Measurements from ENCODE around the gene CLMN. TPM values are rescaled to one million over a fixed set of nuclear protein-coding genes. Genes with fewer than 3 reads are reported as not detected.

Gene CLMN
- total RNA-seq, 1 donor from 2014 or later = 0.78 TPM

DNA sequence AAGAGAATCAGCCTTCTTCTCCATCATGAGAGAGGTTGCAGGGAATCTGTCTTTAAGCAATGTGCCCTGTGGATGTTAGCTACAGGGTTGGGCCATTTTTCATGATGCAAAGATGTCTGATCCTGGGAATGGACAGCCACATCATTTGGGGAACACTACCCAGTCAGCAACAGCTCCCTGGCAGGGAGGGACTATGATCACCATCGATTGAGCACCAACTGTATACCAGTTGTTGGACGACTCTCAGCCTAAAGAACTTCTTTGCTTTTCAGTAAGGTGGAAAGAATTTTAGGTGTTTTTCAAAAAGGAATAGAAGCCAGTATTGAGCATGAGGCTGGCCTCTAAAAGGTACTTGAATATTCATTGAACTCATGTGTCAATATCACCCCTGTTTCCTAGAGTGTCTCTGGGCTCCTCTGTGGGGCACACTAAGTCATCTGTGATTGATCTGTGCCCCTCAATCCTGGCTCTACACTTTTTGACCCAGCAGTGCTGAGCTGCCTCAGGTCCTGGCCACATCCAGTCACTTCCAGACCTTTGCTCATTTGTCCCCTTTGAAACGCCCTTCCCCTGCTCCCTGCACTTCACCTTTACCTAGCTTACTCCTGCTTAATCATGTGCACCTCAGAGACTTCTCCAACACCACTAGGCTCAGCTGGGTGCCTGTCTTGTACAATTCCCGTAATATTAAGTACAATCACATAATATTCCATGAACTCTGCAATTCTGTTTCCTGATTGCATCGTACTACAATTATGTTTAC lies 2.2 kb upstream of the CLMN start:
- no peak for DNase-seq

DNA sequence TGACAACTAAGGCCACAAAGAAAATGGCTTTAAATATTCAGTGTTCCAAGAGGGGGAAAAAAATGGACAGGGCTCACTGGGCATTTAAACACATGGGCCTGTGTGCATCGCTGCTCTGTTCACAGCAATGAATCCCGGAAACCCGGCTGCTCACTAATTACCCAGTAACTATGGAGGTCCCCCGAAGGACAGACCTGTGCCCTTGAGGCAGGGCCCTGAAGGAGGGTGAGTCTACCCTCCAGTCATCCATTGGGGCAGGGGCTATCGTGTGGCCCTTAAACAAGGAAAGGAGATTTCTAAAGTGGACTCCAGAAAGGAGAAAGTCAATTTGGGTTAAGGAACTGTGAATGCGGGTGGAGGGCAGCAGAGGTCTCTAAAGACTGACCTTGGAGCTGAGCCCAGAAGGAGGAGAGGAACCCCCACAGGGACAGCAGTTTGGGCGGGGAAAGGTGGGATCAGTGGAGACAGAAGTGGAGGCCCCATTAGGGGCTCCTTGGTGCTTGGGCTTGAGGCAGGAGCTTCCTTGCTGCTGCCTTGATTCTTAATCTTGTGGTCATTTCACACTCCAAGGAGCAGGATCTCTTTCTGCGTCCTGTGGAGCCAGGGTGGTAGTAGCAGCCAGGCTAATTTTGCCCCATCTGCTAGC lies 1.4 kb upstream of the CLMN start:
- DNase-seq = no peak

- no peak for DNase-seq
These were observed 579 bp upstream of the CLMN start for GRCh38 chr14:95320078-95320895.

GRCh38 chr14:95318399-95319311 lies 1.1 kb downstream of the CLMN start:
- no peak for DNase-seq

GRCh38 chr14:95317817-95318343 lies 1.8 kb downstream of the CLMN start:
- no peak for DNase-seq

GRCh38 chr14:95316821-95317220 lies 2.9 kb downstream of the CLMN start:
- DNase-seq = no peak

- no peak for DNase-seq
These were observed 4.1 kb downstream of the CLMN start for GRCh38 chr14:95315579-95315978.

DNA sequence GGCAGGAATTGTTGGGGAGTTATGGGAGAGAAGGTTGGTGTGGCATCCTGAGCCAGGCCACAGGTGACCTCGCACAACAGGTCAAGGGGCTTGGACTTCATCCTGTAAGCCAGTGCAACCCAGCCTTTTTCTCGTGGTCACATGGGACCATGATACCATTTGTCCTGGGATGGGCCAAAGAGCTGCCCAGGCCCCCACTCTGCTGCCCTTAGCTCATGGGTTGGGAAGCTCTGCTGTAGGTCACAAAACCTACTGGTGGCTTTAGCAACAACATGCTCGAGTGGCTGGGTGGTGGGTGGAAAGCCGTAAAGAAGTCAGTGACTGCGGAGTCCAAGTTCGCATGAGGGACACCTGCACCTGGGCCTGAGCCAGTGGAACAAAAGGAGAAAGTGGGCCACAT lies 4.6 kb downstream of the CLMN start:
- DNase-seq = no peak

DNA sequence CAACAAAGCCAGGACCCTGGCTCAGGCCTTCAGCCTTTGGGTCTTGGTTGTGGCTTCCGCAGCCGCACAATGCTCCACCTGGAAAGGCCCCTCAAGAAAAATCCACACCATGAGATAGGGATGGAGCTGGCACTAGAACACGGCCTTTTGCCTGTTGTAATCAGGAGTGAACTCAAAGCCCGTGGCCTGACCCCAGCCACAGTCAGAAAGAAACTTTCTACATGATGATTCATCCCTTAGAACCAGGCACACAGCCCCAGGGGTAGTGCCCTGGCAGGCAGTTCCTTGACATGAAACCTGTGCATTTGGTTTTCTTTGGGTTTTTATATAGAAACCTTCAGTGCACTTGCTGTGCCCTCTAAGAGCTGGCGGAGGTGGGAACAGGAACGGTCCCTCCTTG lies 5.1 kb downstream of the CLMN start:
- DNase-seq = no peak

GRCh38 chr14:95313707-95314106 lies 6.0 kb downstream of the CLMN start:
- no peak for DNase-seq

DNA sequence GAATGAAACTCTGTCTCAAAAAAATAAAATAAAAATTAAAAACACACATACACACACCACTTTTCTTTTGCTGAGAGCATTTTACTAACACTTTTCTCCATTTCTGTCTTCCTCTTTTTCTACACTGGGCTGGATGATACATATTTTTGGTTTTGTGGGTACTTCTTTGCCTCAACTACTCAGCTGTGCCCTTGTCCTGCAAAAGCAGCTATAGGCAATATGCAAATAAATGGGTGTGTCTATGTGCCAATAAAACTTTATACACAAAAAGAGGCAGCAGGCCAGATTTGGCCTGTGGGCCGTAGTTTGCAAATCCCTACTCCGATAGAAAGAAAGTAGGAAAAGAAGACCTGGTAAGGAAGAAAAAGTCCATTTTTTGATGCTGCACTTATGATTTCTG lies 6.5 kb downstream of the CLMN start:
- no peak for DNase-seq

DNA sequence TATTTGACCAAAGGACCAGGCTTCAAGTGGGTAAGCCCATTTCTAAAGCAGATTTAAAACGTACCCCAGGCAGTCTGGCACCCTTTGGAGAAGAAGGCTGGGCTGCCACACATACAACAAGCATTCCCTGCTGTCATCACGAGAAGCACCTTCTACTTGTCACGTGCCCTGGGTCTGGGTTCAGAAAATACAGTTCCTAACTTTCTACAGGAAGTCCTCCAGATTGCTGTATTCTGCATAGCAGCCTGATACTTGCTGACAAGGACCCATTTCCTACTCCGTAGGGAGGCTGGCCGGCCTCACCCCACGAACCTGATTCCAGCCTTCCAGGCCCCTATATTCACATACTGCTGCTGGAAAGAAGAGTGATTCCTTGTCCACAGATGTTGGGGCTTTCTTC lies 7.4 kb downstream of the CLMN start:
- DNase-seq = no peak

GRCh38 chr14:95311752-95312151 lies 8.0 kb downstream of the CLMN start:
- DNase-seq = no peak

DNA sequence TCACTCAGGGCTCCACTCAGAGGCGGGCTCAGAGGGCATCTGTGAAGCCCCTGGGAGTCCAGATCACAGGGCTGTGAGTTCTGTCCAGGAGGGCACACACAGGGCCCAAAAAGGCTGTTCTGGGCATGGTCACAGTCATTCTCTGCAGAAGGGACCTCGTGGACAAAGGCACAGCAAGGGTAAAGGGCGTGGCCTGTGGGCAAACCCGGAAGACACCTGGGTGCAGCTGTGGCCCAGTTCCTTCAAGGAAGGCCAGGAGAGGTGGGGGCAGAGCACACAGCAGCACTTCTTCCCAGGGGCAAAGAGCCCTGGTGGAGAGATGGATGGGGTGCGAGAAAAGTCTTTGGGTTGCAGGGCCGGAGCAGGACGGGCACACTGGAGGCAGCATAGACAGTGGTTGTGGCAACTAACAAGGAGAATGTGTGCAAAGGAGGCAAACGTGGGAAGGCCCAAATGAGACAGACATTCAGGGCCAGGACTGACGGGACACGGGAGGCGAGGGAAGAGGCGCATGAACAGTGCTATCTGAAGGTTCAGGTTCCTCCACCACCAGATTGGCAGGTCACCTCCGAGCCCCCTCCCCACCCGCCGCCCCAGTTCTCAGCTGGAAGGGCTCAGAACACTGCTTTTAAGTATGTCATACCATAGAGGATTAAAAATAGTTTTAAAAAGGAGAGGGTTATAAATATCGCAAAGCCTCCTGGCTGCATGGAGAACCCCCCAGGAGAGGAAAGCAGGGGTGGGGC lies 8.9 kb downstream of the CLMN start:
- no peak for DNase-seq

DNA sequence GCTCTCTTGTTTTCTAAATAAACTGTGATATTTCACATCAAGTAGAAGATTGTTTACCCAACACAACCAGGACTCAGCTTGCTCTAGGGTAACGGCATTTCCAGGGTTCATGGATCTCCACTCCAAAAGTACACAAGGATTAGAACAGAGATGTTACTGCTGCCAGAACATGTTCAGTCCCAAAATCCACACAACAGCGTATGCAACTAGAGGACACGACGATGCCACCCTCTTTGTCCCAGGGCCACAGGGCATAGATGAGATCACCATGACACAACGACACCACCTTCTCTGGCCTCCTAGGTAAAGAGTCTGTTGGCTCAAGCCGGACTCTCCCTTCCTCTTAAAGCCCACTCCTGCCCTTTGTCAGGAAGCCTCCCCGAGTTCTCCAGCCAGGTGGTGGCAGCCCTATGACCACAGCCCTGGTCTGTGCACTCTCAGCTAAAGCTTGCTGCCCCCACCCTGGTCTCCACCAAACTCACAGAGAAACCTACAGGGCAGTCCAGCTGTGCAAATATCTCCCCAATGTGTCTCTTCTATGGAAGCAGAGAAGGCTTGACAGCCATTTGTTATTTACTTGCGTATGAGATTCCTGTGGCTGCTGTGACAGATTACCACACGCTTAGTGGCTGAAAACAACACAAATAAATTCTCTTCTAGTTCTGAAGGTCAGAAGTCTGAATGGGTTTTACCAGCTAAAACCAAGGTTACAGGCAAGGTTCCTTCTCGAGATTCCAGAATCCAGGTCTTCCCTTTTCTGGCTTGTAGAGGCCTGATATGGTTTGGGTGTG lies 10.3 kb downstream of the CLMN start:
- DNase-seq = no peak

- no peak for DNase-seq
These were observed 11.6 kb downstream of the CLMN start for GRCh38 chr14:95308073-95308472.

DNA sequence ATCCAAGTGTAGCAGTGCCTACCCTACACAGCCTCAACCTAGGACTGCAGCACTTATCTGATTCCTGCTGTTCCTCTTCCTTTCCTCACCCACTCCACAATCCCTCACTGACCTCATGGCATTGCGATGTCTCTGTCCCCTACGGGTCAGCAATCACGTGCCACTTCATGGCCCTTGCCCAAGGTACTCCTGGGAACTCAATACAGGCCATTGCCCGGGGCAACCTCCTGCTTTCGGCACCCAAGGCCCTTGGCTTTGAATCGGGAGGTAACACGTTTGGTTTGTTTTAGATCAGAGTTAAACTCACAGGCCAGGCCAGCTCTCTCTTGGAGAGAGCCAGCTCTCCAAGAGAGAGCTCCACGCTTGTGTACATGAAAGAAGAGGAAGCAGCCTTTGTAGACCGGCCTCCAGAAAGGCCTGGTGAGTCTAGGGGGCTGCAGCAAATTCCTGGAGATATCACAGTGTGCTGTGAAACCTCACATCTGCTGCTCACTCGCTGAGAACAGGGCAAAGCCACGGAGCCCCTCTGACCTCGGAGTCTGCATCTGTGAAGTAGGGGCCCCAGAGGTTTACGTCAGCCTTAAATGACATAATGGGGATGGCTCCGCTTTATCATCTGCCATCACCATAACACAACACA lies 12.2 kb downstream of the CLMN start:
- no peak for DNase-seq

DNA sequence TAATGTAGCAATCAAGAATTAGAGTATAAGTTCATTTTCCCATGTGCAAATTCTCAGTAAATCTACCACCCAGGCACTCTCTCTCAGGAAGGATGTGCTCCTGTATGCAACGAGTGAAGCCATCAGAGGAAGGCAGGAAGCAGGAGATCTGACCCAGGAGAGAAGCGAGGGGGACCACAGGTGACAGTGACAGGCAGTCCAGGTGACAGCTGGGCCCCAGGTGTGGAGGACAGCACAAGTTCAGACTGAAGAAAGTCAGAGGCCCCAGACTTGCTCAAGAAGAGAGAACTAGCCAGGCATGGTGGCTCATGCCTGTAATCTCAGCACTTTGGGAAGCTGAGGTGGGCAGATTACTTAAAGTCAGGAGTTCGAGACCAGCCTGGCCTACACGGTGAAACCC lies 13.8 kb downstream of the CLMN start:
- DNase-seq = no peak

GRCh38 chr14:95305145-95305544 lies 14.6 kb downstream of the CLMN start:
- no peak for DNase-seq

DNA sequence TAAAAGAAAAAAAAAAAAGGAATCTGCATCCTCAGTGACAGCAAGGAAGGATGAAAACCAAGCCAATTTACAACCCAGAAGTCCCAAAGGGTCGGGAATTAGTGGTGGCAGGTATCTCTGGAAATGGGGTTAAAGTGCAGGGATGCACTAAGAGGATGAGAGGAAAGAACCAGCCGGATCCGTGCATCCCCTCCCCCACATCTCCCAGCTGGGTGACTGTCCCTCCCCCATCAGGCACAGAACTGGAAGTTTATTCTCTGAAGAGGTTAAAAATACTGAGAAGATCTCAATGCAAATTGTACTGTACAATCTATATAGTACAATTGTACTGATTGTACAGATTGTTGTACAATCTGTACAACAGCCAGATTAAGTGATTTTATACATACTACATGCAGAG lies 15.4 kb downstream of the CLMN start:
- no peak for DNase-seq

Data from occipital lobe (tissue), 2 donors.